RKO (cell line): Measurements from ENCODE around the gene PHF21B.
"Not testable (repeated sequence)": the region's sequence is repeated elsewhere in the genome, so short reads cannot be mapped to it uniquely, and the experiment has no call there.

Experiments
- DNase-seq: peaks from one replicate; pipeline ENCODE4 v3.0.0-alpha.2; 2016; ENCODE audit warnings: low spot score

Gene PHF21B

GRCh38 chr22:44917372-44918165 lies 92.2 kb downstream of the PHF21B start:
- no peak for DNase-seq

GRCh38 chr22:44916281-44917231 lies 93.2 kb downstream of the PHF21B start:
- no peak for DNase-seq

- DNase-seq, result no peak
Observed at GRCh38 chr22:44915441-44915840, 94.4 kb downstream of the PHF21B start.

GRCh38 chr22:44914026-44914721 lies 95.6 kb downstream of the PHF21B start:
- DNase-seq, result no peak

GRCh38 chr22:44913198-44913983 lies 96.4 kb downstream of the PHF21B start:
- DNase-seq, result no peak

GRCh38 chr22:44909241-44909640 lies 100.6 kb downstream of the PHF21B start:
- no peak for DNase-seq

- no peak for DNase-seq
Observed at GRCh38 chr22:44907765-44908737, 101.8 kb downstream of the PHF21B start.

GRCh38 chr22:44906999-44907644 lies 102.7 kb downstream of the PHF21B start:
- no peak for DNase-seq

- DNase-seq, result no peak
Observed at GRCh38 chr22:44906248-44906936, 103.4 kb downstream of the PHF21B start.

GRCh38 chr22:44904492-44905152 lies 105.2 kb downstream of the PHF21B start:
- not testable (repeated sequence) for DNase-seq

GRCh38 chr22:44903164-44903563 lies 106.6 kb downstream of the PHF21B start:
- DNase-seq, result not testable (repeated sequence)

GRCh38 chr22:44901301-44901700 lies 108.5 kb downstream of the PHF21B start:
- DNase-seq, result no peak

GRCh38 chr22:44898236-44898635 lies 111.6 kb downstream of the PHF21B start:
- no peak for DNase-seq

- no peak for DNase-seq
Observed at GRCh38 chr22:44895296-44896055, 114.3 kb downstream of the PHF21B start.

- no peak for DNase-seq
Observed at GRCh38 chr22:44894782-44895181, 115.0 kb downstream of the PHF21B start.

GRCh38 chr22:44894321-44894720 lies 115.5 kb downstream of the PHF21B start:
- no peak for DNase-seq

GRCh38 chr22:44893731-44894080 lies 116.1 kb downstream of the PHF21B start:
- DNase-seq, result no peak
